ENCODE results near the gene FRAS1. TPM values are rescaled to one million over a fixed set of nuclear protein-coding genes. Genes with fewer than 3 reads are reported as not detected.

Gene FRAS1
- total RNA-seq, 2 experiments from 2014 or later, result not detected

GRCh38 chr4:78567500-78568060 lies 510.5 kb downstream of the FRAS1 start:
- Mint-ChIP-seq H3K27ac (no peak overlapping the region), H3K4me1 (ENCODE audit: low read depth) (no peaks in the 10 kb centered on the region), H3K36me3 (ENCODE audit: low read depth) (no peaks in the 10 kb centered on the region), H3K27me3 (no peaks in the 10 kb centered on the region), H3K4me3 (no peak overlapping the region), H3K9me3 (no peaks in the 10 kb centered on the region)
- POLR2A ChIA-PET, result no interaction called here
- TF ChIP-seq, protein P1, sequence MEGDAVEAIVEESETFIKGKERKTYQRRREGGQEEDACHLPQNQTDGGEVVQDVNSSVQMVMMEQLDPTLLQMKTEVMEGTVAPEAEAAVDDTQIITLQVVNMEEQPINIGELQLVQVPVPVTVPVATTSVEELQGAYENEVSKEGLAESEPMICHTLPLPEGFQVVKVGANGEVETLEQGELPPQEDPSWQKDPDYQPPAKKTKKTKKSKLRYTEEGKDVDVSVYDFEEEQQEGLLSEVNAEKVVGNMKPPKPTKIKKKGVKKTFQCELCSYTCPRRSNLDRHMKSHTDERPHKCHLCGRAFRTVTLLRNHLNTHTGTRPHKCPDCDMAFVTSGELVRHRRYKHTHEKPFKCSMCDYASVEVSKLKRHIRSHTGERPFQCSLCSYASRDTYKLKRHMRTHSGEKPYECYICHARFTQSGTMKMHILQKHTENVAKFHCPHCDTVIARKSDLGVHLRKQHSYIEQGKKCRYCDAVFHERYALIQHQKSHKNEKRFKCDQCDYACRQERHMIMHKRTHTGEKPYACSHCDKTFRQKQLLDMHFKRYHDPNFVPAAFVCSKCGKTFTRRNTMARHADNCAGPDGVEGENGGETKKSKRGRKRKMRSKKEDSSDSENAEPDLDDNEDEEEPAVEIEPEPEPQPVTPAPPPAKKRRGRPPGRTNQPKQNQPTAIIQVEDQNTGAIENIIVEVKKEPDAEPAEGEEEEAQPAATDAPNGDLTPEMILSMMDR (IDR thresholded peaks at IDR 0.05), result no peak
- Histone ChIP-seq H3K27me3 (ENCODE audit: control insufficient read depth in 1 of 2, insufficient read depth in 2 of 2, low read length in 2 of 2) (peaks cover 2 to 4% of the 10 kb centered on the region in 2 experiments), H3K9me3 (ENCODE audit: control insufficient read depth in 1 of 2, insufficient read depth in 1 of 2, low read length in 2 of 2) (no peaks in the 10 kb centered on the region), H3K4me1 (ENCODE audit: insufficient read depth, low read length) (no peaks in the 10 kb centered on the region), H3K4me3 (ENCODE audit: low read length) (no peak overlapping the region), H3K27ac (ENCODE audit: low read depth in 1 of 2, low read length in 2 of 2) (no peak overlapping the region), H3K36me3 (ENCODE audit: insufficient read depth, low read length) (no peaks in the 10 kb centered on the region)
- CTCF ChIA-PET, result interaction anchor here (1.6 kb wide), 1 partner anchor 25 kb away, joined by 3 read pairs; no protein-coding TSS in a partner anchor
- DNase-seq (no peak), ATAC-seq (ENCODE audit: poor library complexity) (no peak)
- intact Hi-C loops (cut with DNase I, micrococcal nuclease), result no loop called here

- intact Hi-C loops (cut with DNase I, micrococcal nuclease), result no loop called here
- Mint-ChIP-seq H3K27me3 (peaks cover under 1% of the 10 kb centered on the region), H3K4me3 (no peak overlapping the region), H3K36me3 (ENCODE audit: low read depth) (no peaks in the 10 kb centered on the region), H3K9me3 (no peaks in the 10 kb centered on the region), H3K4me1 (ENCODE audit: low read depth) (no peaks in the 10 kb centered on the region), H3K27ac (no peak overlapping the region)
- DNase-seq (no peak), ATAC-seq (ENCODE audit: poor library complexity) (no peak)
- POLR2A ChIA-PET, result no interaction called here
- CTCF ChIA-PET, result no interaction called here
- Histone ChIP-seq H3K4me3 (ENCODE audit: low read length) (no peak overlapping the region), H3K4me1 (ENCODE audit: insufficient read depth, low read length) (no peaks in the 10 kb centered on the region), H3K27me3 (ENCODE audit: control insufficient read depth in 1 of 2, insufficient read depth in 2 of 2, low read length in 2 of 2) (peaks cover 0 to 5% of the 10 kb centered on the region in 2 experiments), H3K27ac (ENCODE audit: low read depth in 1 of 2, low read length in 2 of 2) (no peak overlapping the region), H3K9me3 (ENCODE audit: control insufficient read depth in 1 of 2, insufficient read depth in 1 of 2, low read length in 2 of 2) (no peaks in the 10 kb centered on the region), H3K36me3 (ENCODE audit: insufficient read depth, low read length) (no peaks in the 10 kb centered on the region)
- TF ChIP-seq, protein P1 (IDR thresholded peaks at IDR 0.05), result no peak
Measured at GRCh38 chr4:78568640-78569305, 511.6 kb downstream of the FRAS1 start.

DNA sequence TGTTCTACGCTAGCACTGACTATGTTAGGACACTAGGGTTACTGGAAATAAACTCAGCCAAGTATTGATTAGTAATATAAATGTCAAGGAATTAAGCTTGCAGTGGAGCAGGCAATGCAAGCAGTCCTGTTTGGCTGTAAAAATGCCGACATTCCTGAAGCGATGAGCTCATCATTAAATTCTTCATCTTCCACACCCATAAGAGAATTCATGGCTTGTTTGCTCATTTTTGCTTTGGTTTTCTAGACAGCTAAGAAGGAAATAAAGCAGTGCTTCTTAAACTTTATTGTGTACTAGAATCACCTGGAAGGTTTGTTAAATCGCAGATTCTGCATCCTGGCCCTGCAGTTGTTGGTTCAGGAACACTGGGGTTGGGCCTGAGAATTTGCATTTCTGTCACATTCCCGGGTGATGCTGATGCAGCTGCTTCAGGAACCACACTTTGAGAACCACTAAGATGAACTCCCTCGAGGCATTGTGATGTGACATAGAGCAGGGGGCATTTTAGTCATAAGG lies 512.2 kb downstream of the FRAS1 start:
- no peak overlapping the region for H3K27ac Mint-ChIP-seq
- ChIA-PET CTCF (no interaction called here), POLR2A (no interaction called here)
- no peaks in the 10 kb centered on the region for H3K9me3 Mint-ChIP-seq
- Histone ChIP-seq H3K27me3 (ENCODE audit: control insufficient read depth in 1 of 2, insufficient read depth in 2 of 2, low read length in 2 of 2) (peaks cover 0 to 5% of the 10 kb centered on the region in 2 experiments), H3K36me3 (ENCODE audit: insufficient read depth, low read length) (no peaks in the 10 kb centered on the region), H3K9me3 (ENCODE audit: control insufficient read depth in 1 of 2, insufficient read depth in 1 of 2, low read length in 2 of 2) (no peaks in the 10 kb centered on the region), H3K4me1 (ENCODE audit: insufficient read depth, low read length) (no peaks in the 10 kb centered on the region), H3K27ac (ENCODE audit: low read depth in 1 of 2, low read length in 2 of 2) (no peak overlapping the region), H3K4me3 (ENCODE audit: low read length) (no peak overlapping the region)
- DNase-seq (no peak), ATAC-seq (ENCODE audit: poor library complexity) (no peak)
- TF ChIP-seq, protein P1 (IDR thresholded peaks at IDR 0.05), result no peak
- intact Hi-C loops (cut with DNase I, micrococcal nuclease), result no loop called here
- no peak overlapping the region for H3K4me3 Mint-ChIP-seq
- peaks cover 6% of the 10 kb centered on the region for H3K27me3 Mint-ChIP-seq
- H3K4me1 Mint-ChIP-seq (ENCODE audit: low read depth), result no peaks in the 10 kb centered on the region
- no peaks in the 10 kb centered on the region for H3K36me3 Mint-ChIP-seq (ENCODE audit: low read depth)

Data from CD4-positive, alpha-beta T cell (primary cell).